Stimulated activated naive CD8-positive, alpha-beta T cell treated with anti-CD3 and anti-CD28 coated beads, Interleukin-15, amount 100 ng/mL, for 72 hours (primary cell): Measurements from ENCODE around the gene SPAG6.
"Not testable (repeated sequence)": the region's sequence is repeated elsewhere in the genome, so short reads cannot be mapped to it uniquely, and the experiment has no call there.

Experiments used
- ATAC-seq: fragments of 150-1000 bp; cut with Tn5 transposase; 2 replicates; pipeline ENCODE4 v1.10.0; 2021; ENCODE audit warnings: mild to moderate bottlenecking, moderate library complexity
- DNase-seq, 2 donors: peaks; one replicate each; pipeline ENCODE4 v3.0.0; 2021 to 2022
- H3K27ac Mint-ChIP-seq, 2 donors: one replicate each; pipeline ENCODE4 v1.8.0; 2022; ENCODE audit warnings: mild to moderate bottlenecking in 2 of 2, mixed read lengths in 2 of 2, moderate library complexity in 2 of 2
- H3K27me3 Mint-ChIP-seq: one replicate; pipeline ENCODE4 v1.8.0; 2022; ENCODE audit warnings: mixed read lengths
- H3K4me1 Mint-ChIP-seq: one replicate; pipeline ENCODE4 v1.8.0; 2022; ENCODE audit warnings: mild to moderate bottlenecking, mixed read lengths
- H3K4me3 Mint-ChIP-seq, 2 donors: one replicate each; pipeline ENCODE4 v1.8.0; 2022; ENCODE audit warnings: mild to moderate bottlenecking in 2 of 2, mixed read lengths in 2 of 2, moderate library complexity in 1 of 2
- H3K9me3 Mint-ChIP-seq, 2 donors: one replicate each; pipeline ENCODE4 v1.8.0; 2022; ENCODE audit warnings: mixed read lengths in 2 of 2

SPAG6 gene

DNA sequence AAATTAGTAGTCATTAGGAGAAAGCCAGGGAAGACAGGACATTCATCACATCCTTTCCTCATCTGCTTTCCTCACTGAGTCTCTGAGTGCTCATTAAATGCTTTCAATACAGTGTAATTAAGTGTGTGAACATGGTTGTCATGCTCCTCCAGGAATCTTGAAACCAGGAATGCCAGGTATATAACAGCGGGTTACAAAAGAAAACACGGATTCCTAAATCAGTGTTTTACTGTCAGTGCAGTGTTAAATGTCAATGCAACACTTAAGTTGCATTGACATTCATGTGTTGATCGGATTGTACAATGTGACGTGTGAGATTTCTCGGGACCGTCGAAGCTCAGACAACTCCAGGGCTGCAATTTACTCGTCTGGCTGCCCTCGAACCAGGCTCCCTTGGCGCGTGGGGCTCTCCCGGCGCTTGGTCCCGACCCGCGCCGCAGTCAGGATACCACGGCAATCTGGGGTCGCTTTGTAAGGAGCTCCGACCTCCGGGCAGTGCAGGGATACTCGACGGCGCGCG, 455 bp upstream of the SPAG6 start:
- Mint-ChIP-seq H3K27me3 (peaks cover 71% of the 10 kb centered on the region), H3K4me3 (peak overlapping the region; percentile 78 to 85), H3K9me3 (peaks cover 0 to 5% of the 10 kb centered on the region in 2 donors), H3K4me1 (peaks cover 23% of the 10 kb centered on the region), H3K27ac (no peak overlapping the region)
- ATAC-seq, result no peak
- DNase-seq, result peak in 1 of 2 donors; percentile 14

DNA sequence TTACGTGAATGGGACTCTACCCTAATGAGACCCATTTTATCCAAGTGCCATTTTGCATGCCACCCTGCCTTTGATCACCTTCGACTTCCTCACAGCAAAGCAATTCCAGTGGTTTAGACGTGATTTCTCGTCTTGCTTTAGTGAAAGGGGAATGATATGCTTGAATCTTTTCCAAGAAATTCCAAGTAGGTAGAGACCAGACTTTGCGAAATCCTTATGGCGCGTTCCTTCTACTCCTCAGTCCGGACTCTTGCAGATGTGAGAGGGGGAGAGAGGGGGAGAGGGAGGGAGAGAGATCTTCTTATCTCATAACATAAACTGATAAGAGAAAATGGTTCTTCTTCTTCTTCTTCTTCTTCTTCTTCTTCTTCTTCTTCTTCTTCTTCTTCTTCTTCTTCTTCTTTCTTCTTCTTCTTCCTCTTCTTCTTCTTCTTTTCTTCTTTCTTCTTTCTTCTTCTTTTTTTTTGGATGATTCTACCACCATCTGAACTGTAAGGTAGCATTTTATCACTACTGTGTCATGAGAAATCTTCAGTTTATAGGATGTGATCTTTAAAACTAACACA, 883 bp downstream of the SPAG6 start:
- H3K4me1 Mint-ChIP-seq, result peaks cover 18% of the 10 kb centered on the region
- H3K9me3 Mint-ChIP-seq, result peaks cover 0 to 5% of the 10 kb centered on the region in 2 donors
- H3K4me3 Mint-ChIP-seq, result peak overlapping the region; percentile 72 to 85
- H3K27ac Mint-ChIP-seq, result peak overlapping the region in 1 of 2 donors; percentile 63
- ATAC-seq (no peak), DNase-seq (no peak)
- H3K27me3 Mint-ChIP-seq, result peaks cover 79% of the 10 kb centered on the region

DNA sequence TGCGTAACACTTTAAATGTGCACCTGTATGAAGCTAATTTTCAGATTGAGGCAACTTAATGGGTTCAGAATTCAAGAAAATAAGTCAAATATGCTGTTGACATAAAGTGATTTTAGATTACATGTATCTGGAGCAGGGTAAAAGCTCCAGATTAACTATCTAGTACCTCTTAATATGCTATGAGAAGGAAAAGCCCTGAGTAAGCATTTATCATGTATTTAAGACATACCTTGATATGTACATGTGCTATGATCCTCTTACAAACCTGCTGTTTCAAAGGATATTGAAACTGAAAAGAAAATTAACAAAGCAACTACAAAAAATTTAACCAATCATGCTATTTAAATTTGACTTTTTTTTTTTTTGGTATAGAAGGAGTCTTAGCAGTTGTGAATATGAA, 4.5 kb downstream of the SPAG6 start:
- Mint-ChIP-seq H3K27me3 (peaks cover 62% of the 10 kb centered on the region), H3K4me1 (peaks cover 7% of the 10 kb centered on the region), H3K4me3 (no peak overlapping the region), H3K27ac (no peak overlapping the region), H3K9me3 (peaks cover 0 to 5% of the 10 kb centered on the region in 2 donors)
- ATAC-seq, result no peak
- DNase-seq, result no peak

DNA sequence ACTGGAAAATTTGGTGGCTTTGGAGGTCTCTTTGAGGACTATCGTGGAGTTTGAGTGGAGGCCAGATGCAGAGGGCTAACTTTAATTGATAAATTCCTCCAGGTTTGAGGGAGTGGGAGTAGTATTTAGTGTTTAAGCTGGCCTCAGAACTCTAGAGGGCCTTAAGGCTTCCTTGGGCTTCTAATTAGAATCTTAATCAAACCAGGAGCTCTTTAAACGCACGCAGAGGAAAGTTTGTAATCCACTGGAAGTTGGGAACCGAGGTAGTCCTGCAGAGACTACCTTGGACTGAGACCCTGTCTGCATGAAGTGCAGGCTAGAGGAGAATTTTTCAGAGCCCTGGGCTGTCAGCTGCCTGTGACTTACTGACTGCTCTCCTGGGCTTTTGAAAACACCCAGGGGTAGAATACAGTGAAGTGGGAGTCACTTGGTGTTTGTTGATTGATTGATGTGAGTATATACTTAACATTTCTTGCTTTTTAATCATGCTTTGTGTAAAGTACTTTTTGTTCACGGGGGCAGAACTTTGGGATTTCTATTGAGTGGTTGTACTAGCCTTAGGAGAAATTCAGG, 5.9 kb downstream of the SPAG6 start:
- H3K4me1 Mint-ChIP-seq, result no peaks in the 10 kb centered on the region
- H3K27ac Mint-ChIP-seq, result no peak overlapping the region
- peaks cover 47% of the 10 kb centered on the region for H3K27me3 Mint-ChIP-seq
- ATAC-seq, result no peak
- H3K4me3 Mint-ChIP-seq, result no peak overlapping the region
- peaks cover 0 to 4% of the 10 kb centered on the region in 2 donors for H3K9me3 Mint-ChIP-seq
- no peak for DNase-seq

DNA sequence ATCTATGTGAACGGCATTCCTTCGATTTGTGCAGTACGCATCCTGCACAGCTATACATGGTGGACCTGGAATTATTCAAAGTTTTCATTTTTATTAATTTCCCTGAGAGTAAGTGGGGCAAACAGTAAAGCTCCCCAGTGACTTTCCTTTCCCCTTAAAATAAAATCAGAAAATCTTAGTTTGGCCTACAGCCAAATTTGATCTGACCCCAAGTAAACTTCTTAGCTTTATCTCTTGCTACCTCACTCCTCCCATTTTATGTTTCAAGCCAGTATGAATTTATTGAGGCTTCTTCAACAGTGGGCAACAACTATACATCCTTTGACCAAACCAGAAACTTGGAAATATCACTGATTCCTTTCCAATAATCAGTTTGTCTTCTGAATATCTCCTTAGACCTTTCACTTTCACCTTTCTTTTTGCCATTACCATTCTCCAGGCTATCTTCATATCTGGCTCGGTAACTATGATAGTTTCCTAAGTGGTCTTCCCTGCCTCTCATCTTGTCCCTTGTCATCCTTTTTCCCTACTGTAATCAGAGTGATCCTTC, 11.1 kb downstream of the SPAG6 start:
- ATAC-seq, result no peak
- Mint-ChIP-seq H3K4me1 (peaks cover 7% of the 10 kb centered on the region), H3K27ac (no peak overlapping the region), H3K4me3 (no peak overlapping the region), H3K27me3 (peaks cover 16% of the 10 kb centered on the region), H3K9me3 (no peaks in the 10 kb centered on the region)
- no peak for DNase-seq

DNA sequence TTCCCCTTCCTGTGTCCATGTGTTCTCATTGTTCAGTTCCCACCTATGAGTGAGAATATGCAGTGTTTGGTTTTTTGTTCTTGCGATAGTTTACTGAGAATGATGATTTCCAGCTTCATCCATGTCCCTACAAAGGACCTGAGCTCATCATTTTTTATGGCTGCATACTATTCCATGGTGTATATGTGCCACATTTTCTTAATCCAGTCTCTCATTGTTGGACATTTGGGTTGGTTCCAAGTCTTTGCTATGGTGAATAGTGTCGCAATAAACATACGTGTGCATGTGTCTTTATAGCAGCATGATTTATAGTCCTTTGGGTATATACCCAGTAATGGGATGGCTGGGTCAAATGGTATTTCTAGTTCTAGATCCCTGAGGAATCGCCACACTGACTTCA, 12.5 kb downstream of the SPAG6 start:
- not testable (repeated sequence) for H3K27ac Mint-ChIP-seq, DNase-seq, ATAC-seq, H3K9me3 Mint-ChIP-seq, H3K4me3 Mint-ChIP-seq, H3K4me1 Mint-ChIP-seq
- H3K27me3 Mint-ChIP-seq, result peaks cover 13% of the 10 kb centered on the region

DNA sequence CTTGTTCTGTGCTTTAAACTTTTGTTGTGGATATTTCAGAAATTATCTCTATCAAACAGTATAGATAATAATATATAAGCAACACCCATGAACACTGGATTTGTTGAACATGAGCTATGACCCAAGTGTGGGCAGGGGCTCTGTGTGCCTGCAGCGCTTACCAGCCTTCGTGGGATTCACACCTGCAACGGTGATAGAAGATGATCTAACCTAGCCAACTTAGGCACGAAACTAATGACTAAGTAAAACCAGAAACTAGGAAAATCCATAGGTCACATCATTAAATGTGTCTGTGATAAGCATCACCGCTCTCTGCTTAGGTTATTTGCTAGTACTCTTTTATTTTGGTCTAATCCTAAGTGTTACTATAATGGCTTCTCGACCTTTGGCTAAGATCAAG, 18.0 kb downstream of the SPAG6 start:
- Mint-ChIP-seq H3K4me3 (peak overlapping the region in 1 of 2 donors; percentile 23), H3K4me1 (peaks cover 29% of the 10 kb centered on the region)

DNA sequence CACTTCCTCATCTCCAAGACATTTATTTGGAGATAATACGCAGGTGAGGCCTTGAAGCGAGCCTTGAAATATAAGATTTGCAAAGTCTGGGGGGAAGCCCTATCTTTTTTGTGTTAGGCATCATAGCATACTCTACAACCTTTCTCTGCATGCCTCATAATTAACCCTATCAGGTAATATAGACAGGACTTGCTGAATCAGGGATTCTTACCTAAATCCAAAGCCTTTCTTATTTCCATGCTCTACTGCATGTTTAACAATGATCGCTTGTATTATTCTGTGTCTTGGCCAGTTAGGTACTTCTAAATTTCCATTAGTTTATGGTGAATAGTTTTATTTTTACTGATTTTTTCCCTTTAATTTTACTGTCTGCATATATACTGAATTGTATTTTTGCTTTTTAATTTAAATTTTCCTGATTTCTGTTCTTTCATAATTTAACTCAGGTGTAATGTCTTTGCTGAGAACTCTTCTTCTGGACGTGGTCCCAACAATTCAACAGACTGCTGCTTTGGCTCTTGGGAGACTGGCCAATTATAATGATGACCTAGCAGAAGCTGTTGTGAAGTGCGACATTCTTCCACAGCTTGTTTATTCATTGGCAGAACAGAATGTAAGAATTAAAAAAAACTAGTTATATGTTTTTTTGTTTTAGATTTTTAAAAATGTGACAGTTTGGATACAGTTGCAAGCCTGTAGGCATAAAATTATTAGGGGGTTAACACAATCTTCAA, 19.3 kb downstream of the SPAG6 start:
- ATAC-seq (no peak), DNase-seq (no peak)
- Mint-ChIP-seq H3K27ac (peak overlapping the region in 1 of 2 donors; percentile 19), H3K27me3 (peaks cover 9% of the 10 kb centered on the region), H3K4me3 (no peak overlapping the region), H3K9me3 (peaks cover 0 to 5% of the 10 kb centered on the region in 2 donors), H3K4me1 (peaks cover 37% of the 10 kb centered on the region)

More for the DNA sequence above, 18.0 kb downstream of the SPAG6 start:
- DNase-seq (peak in 1 of 2 donors; percentile 56), ATAC-seq (peak; percentile 89)
- Mint-ChIP-seq H3K27ac (no peak overlapping the region), H3K27me3 (peaks cover 9% of the 10 kb centered on the region), H3K9me3 (peaks cover 0 to 5% of the 10 kb centered on the region in 2 donors)

DNA sequence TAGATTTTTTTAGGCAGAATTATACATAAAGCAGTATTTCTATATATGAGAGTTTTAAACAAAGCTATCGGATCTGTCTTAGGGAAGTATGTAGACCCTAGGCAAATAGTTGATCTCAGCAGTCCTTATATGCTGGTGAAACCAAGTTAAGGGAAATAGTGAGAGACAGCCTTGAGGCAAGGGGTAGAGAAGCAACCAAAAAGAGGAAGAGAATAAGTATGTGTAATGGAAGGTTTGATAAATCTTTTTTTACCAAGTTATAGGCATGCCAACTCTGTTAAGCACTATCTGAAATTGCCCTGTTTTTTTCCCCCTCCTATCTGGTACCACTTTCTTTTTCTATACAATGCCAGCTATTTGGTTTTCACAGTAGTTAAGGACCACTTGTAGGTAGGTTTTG, 19.9 kb downstream of the SPAG6 start:
- Mint-ChIP-seq H3K4me1 (peaks cover 38% of the 10 kb centered on the region), H3K9me3 (peaks cover 0 to 5% of the 10 kb centered on the region in 2 donors), H3K27ac (no peak overlapping the region), H3K4me3 (peak overlapping the region in 1 of 2 donors; percentile 20), H3K27me3 (peaks cover 9% of the 10 kb centered on the region)
- DNase-seq, result no peak
- no peak for ATAC-seq

DNA sequence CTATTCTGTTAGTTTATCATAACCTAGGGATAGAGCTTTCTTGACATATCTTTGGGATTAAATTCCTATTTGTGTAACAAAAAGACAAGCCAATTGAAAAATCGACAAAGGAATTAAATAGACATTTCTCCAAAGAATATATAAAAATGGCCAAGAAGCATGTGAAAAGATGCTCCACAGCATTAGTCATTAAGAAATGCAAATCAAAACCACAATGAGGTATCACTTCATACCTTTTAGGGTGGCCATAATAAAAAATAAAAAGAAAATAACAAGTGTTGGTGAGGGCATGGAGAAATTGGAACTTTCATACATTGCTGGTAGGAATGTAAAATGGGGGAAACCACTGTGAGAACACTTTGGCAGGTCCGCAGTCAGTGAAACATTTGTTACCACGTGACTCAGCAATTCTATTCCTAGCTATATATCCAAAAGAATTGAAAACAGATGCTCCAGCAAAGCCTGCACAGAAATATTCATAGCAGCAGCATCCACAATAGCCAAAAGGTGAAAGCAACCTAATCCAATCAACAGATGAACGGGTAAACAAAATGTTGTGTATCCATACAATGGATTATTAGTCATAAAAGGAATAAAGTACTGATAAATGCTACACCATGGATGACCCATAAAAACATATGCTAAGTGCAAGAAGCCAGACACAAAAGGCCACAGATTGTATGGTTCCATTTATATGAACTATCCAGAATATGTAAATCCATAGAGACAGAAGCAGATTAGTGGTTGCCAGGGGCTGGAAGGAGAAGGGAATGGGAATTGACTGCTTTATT, 20.5 kb downstream of the SPAG6 start:
- Mint-ChIP-seq H3K4me1 (peaks cover 38% of the 10 kb centered on the region), H3K27me3 (peaks cover 9% of the 10 kb centered on the region), H3K9me3 (peaks cover 0 to 5% of the 10 kb centered on the region in 2 donors), H3K27ac (no peak overlapping the region), H3K4me3 (no peak overlapping the region)
- no peak for ATAC-seq
- no peak for DNase-seq

DNA sequence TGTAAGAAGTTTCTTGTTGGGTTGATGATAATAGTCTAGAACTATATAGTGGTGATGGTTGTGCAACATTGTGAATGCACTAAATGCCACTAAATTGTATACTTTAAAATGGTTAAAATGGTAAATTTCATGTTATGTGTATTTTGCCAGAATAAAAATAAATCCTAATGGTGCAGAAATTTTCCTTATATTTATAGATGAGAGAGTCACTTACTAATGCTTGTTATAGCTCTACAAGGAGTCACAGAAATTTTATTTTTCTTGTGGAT, 21.1 kb downstream of the SPAG6 start:
- DNase-seq, result no peak
- no peak for ATAC-seq
- Mint-ChIP-seq H3K9me3 (peaks cover 0 to 5% of the 10 kb centered on the region in 2 donors), H3K4me3 (no peak overlapping the region), H3K27me3 (peaks cover 9% of the 10 kb centered on the region), H3K27ac (no peak overlapping the region), H3K4me1 (peaks cover 38% of the 10 kb centered on the region)

DNA sequence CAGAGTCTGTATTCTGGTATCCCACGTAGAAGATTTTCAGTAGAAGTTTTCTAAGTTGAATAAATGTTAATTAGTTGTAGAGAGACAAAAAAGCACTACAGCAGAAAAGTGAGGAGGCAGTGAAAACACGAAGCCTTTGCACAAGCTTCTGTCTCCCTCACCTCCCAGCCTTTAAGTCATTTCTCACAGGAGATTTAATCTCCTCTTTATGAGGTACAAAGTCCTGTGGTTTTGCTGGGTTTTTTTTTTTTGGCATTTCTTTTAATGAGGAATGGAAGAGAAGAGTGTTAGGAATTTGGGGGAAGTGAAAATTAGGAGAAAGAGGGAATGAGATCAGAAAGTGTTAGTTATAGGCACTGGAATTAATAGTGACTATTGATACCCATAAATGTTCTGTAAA, 21.5 kb downstream of the SPAG6 start:
- Mint-ChIP-seq H3K9me3 (peaks cover 0 to 5% of the 10 kb centered on the region in 2 donors), H3K4me1 (peaks cover 38% of the 10 kb centered on the region), H3K27me3 (peaks cover 9% of the 10 kb centered on the region), H3K4me3 (peak overlapping the region in 1 of 2 donors; percentile 62), H3K27ac (peak overlapping the region; percentile 0 to 82)
- no peak for ATAC-seq
- DNase-seq, result no peak

DNA sequence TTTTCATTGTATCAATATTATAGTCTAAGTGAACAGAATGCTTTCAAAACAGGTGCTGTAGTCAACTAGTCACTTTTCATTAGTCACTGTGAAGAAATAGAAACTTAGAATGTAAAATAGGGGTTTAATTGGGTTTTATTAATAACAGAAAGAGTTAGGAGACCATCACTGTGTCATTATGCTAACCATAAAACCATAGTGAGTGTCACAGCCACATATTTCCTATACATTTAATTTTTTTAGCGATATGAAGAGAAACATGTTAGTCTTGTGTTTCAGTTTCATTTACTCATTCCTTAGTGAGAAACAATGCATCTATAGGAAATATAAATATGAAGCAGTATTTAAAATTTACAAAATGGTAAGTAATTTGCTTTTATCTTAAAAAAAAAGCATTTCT, 22.2 kb downstream of the SPAG6 start:
- Mint-ChIP-seq H3K4me3 (peak overlapping the region in 1 of 2 donors; percentile 45), H3K27me3 (peaks cover 9% of the 10 kb centered on the region), H3K9me3 (peaks cover 0 to 5% of the 10 kb centered on the region in 2 donors), H3K27ac (peak overlapping the region in 1 of 2 donors; percentile 46), H3K4me1 (peaks cover 38% of the 10 kb centered on the region)
- peak; percentile 81 for ATAC-seq
- no peak for DNase-seq

DNA sequence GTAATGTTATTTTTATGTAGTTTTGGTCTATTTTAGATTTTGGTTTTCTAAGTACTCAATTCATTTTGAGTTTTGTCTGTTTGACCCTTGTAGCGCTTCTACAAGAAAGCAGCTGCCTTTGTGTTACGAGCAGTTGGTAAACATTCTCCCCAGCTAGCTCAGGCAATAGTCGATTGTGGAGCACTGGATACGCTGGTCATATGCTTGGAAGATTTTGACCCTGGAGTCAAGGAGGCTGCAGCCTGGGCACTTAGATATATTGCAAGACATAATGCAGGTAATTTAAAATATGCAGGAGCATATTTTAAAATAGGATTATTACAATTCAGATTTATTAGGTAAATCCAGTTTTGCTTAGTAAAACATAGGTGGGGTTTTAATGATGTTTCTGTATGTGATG, 23.1 kb downstream of the SPAG6 start:
- peaks cover 0 to 5% of the 10 kb centered on the region in 2 donors for H3K9me3 Mint-ChIP-seq
- no peak overlapping the region for H3K4me3 Mint-ChIP-seq
- H3K27ac Mint-ChIP-seq, result no peak overlapping the region
- no peak for ATAC-seq
- peaks cover 9% of the 10 kb centered on the region for H3K27me3 Mint-ChIP-seq
- H3K4me1 Mint-ChIP-seq, result peaks cover 38% of the 10 kb centered on the region
- no peak for DNase-seq

DNA sequence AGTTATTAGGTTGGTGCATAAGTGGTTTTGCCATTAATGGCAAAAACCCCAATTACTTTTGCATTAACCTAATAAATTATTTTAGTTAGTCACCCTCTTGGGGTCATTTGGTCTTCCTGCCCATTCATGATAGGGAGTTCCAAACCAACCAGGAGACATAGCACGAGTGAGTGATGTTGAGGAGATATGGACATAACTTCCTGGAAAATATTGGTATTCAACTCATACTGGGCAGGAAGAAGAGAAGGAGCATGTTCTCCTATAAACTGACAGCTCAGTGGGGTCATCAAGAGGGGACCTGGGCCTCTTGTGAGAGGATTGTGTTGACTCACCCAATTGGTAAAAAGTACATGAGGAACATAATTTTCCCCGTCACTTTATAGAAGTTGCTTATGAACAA, 23.7 kb downstream of the SPAG6 start:
- ATAC-seq (no peak), DNase-seq (no peak)
- Mint-ChIP-seq H3K4me3 (peak overlapping the region in 1 of 2 donors; percentile 12), H3K27ac (no peak overlapping the region), H3K9me3 (peaks cover 0 to 5% of the 10 kb centered on the region in 2 donors), H3K27me3 (peaks cover 9% of the 10 kb centered on the region), H3K4me1 (peaks cover 38% of the 10 kb centered on the region)
